Endodermal cell (in vitro differentiated cells): Measurements from ENCODE around the gene SH2B3. TPM values are rescaled to one million over a fixed set of nuclear protein-coding genes. Genes with fewer than 3 reads are reported as not detected.
"Not testable (repeated sequence)": the region's sequence is repeated elsewhere in the genome, so short reads cannot be mapped to it uniquely, and the experiment has no call there.

ENCODE experiments used
- DNase-seq: peaks from one replicate; pipeline ENCODE4 v3.0.0-alpha.2; 2017
- H3K27ac ChIP-seq: 2 replicates; pipeline ENCODE4 v1.5.1; 2013; ENCODE audit warnings: mild to moderate bottlenecking, low read depth, low read length, moderate library complexity
- H3K27me3 ChIP-seq: 2 replicates; pipeline ENCODE4 v1.6.1; 2013; ENCODE audit warnings: mild to moderate bottlenecking, low read length, moderate library complexity; ENCODE audit not compliant: insufficient read depth, control insufficient read depth, poor library complexity, severe bottlenecking
- H3K36me3 ChIP-seq: 2 replicates; pipeline ENCODE4 v1.7.0; 2013; ENCODE audit warnings: mild to moderate bottlenecking, low read length, moderate library complexity; ENCODE audit not compliant: control insufficient read depth, insufficient read depth
- H3K4me1 ChIP-seq: one replicate; pipeline ENCODE4 v1.7.0; 2013; ENCODE audit warnings: low read length; ENCODE audit not compliant: control insufficient read depth, insufficient read depth
- H3K4me3 ChIP-seq: 2 replicates; pipeline ENCODE4 v1.5.1; 2013; ENCODE audit warnings: mild to moderate bottlenecking, low read length, moderate library complexity
- H3K9ac ChIP-seq: 2 replicates; pipeline ENCODE4 v1.6.1; 2013; ENCODE audit warnings: mild to moderate bottlenecking, low read length, moderate library complexity; ENCODE audit not compliant: poor library complexity, severe bottlenecking; ENCODE audit errors: extremely low read depth
- H3K9me3 ChIP-seq: 2 replicates; pipeline ENCODE4 v1.6.1; 2013; ENCODE audit warnings: mild to moderate bottlenecking, low read length, moderate library complexity; ENCODE audit not compliant: control insufficient read depth
- H3K27ac Mint-ChIP-seq: 2 replicates; pipeline ENCODE4 v1.8.0; 2020; ENCODE audit warnings: mixed read lengths
- H3K27me3 Mint-ChIP-seq: 2 replicates; pipeline ENCODE4 v1.8.0; 2021; ENCODE audit warnings: mild to moderate bottlenecking, mixed read lengths; ENCODE audit not compliant: insufficient read depth
- H3K36me3 Mint-ChIP-seq: 2 replicates; pipeline ENCODE4 v1.8.0; 2020; ENCODE audit warnings: low read depth, mixed read lengths
- H3K4me1 Mint-ChIP-seq: 2 replicates; pipeline ENCODE4 v1.8.0; 2020; ENCODE audit warnings: mixed read lengths
- H3K4me3 Mint-ChIP-seq: 2 replicates; pipeline ENCODE4 v1.8.0; 2020; ENCODE audit warnings: mild to moderate bottlenecking, moderate library complexity, mixed read lengths
- H3K9me3 Mint-ChIP-seq: 2 replicates; pipeline ENCODE4 v1.8.0; 2020; ENCODE audit warnings: mild to moderate bottlenecking, mixed read lengths
- CTCF ChIP-seq: fragments of 200-600 bp; sonication (generic); conservative IDR thresholded peaks from 2 replicates; pipeline ENCODE4 v1.5.0; 2021; ENCODE audit warnings: antibody characterized with exemption, mild to moderate bottlenecking
- WGBS, 2 experiments: methylation state at CpG; one replicate each; pipeline versions ENCODE4 v1.1.5 to v1.1.7; 2013; ENCODE audit warnings: missing lambda C conversion rate in 2 of 2, mixed read lengths in 1 of 2; ENCODE audit not compliant: insufficient coverage in 1 of 2, insufficient read length in 1 of 2; 5-methylcytosine and 5-hydroxymethylcytosine counted together
- total RNA-seq, 2 donors: library from RNA; stranded (reverse); fragmentation: NEBNext Ultra II Directional in 1 of 2; extraction: Animal tissue kit (Norgen Biotek cat#: 25700) in 1 of 2; gene quantifications; 2 replicates in 1 of 2; 3 replicates in 1 of 2; pipeline ENCODE4 v1.2.1, GENCODE V29; 2021

The SH2B3 gene
- total RNA-seq, 2 donors from 2014 or later = 6.8 to 6.9 TPM

- Histone ChIP-seq H3K4me3 (no peak overlapping the region), H3K27ac (no peak overlapping the region), H3K4me1 (no peaks in the 10 kb centered on the region), H3K27me3 (no peaks in the 10 kb centered on the region), H3K9ac (no peak overlapping the region), H3K9me3 (no peaks in the 10 kb centered on the region), H3K36me3 (peaks cover 88% of the 10 kb centered on the region)
- DNase-seq = no peak
- Mint-ChIP-seq H3K4me1 (peaks cover 2% of the 10 kb centered on the region), H3K27me3 (no peaks in the 10 kb centered on the region), H3K27ac (no peak overlapping the region), H3K9me3 (no peaks in the 10 kb centered on the region), H3K4me3 (no peak overlapping the region), H3K36me3 (peaks cover 63% of the 10 kb centered on the region)
- TF ChIP-seq CTCF = no peak
- 100% methylated on average over 2 of the region's 2 CpGs for WGBS, 2 experiments
These were observed 83.1 kb downstream of the SH2B3 start for GRCh38 chr12:111488798-111489197.

GRCh38 chr12:111492979-111493378 is 87.3 kb downstream of the SH2B3 start:
- H3K9me3 Mint-ChIP-seq, DNase-seq, H3K4me1 Mint-ChIP-seq, H3K27me3 Mint-ChIP-seq, H3K4me1 ChIP-seq, H3K27ac ChIP-seq, H3K27me3 ChIP-seq, H3K27ac Mint-ChIP-seq, H3K9ac ChIP-seq, H3K4me3 ChIP-seq, H3K4me3 Mint-ChIP-seq: not testable (repeated sequence)
- Histone ChIP-seq H3K36me3 (peaks cover 85% of the 10 kb centered on the region), H3K9me3 (peaks cover 18% of the 10 kb centered on the region)
- 93 to 95% methylated on average over 4 to 7 of the region's 7 CpGs for WGBS, 2 experiments
- H3K36me3 Mint-ChIP-seq = peaks cover 74% of the 10 kb centered on the region

GRCh38 chr12:111494676-111495075 is 89.0 kb downstream of the SH2B3 start:
- Mint-ChIP-seq H3K9me3 (no peaks in the 10 kb centered on the region), H3K4me1 (no peaks in the 10 kb centered on the region), H3K27ac (peak overlapping the region; percentile 13), H3K4me3 (no peak overlapping the region), H3K36me3 (peaks cover 81% of the 10 kb centered on the region), H3K27me3 (no peaks in the 10 kb centered on the region)
- H3K4me1 ChIP-seq = no peaks in the 10 kb centered on the region
- no peak overlapping the region for H3K9ac ChIP-seq
- H3K27ac ChIP-seq = no peak overlapping the region
- no peak for DNase-seq
- peaks cover 89% of the 10 kb centered on the region for H3K36me3 ChIP-seq
- peaks cover 24% of the 10 kb centered on the region for H3K9me3 ChIP-seq
- H3K27me3 ChIP-seq = no peaks in the 10 kb centered on the region
- no peak for TF ChIP-seq CTCF
- H3K4me3 ChIP-seq = no peak overlapping the region
- WGBS, 2 experiments = 95 to 100% methylated on average over 2 to 3 of the region's 4 CpGs

Other genes starting within 250 kb of the SH2B3 start
- 10 to 100 TPM; 15.0 to 19.2 TPM for gene PHETA1, start 36.8 kb upstream of the SH2B3 start, total RNA-seq
- gene ATXN2, start 193.4 kb downstream of the SH2B3 start, total RNA-seq = 10 to 100 TPM; 85.7 to 87.3 TPM